ENCODE data around the gene DSCAML1. TPM values are rescaled to one million over a fixed set of nuclear protein-coding genes. Genes with fewer than 3 reads are reported as not detected.

DSCAML1 gene
- total and polyA plus RNA-seq, 9 of the 15 experiments (the other 6 are each of a cell fraction or from before 2014, with no cell fraction given): not detected

GRCh38 chr11:117421041-117421440, 376.0 kb downstream of the DSCAML1 start:
- H4K20me1 ChIP-seq (replicated peaks; ENCODE audit: control insufficient read depth, insufficient read depth, low read length): peaks cover 8% of the 10 kb centered on the region
- no peaks in the 10 kb centered on the region for H3K4me1 ChIP-seq (replicated peaks in 1 of 2; ENCODE audit: control insufficient read depth in 2 of 2, insufficient read depth in 2 of 2, low read length in 2 of 2)
- no peak for TF ChIP-seq NCOA2 (IDR thresholded peaks at IDR 0.05; ENCODE audit: partially characterized antibody in 2 of 2)
- no peak for FAIRE-seq
- CTCF ChIA-PET (ENCODE audit: low intra/inter-chr PET ratio): no interaction called here
- H3K4me3 ChIP-seq: no peak overlapping the region
- H3K79me2 ChIP-seq (ENCODE audit: control insufficient read depth, insufficient read depth, low read length): no peaks in the 10 kb centered on the region
- no peak overlapping the region for H2AFZ ChIP-seq (ENCODE audit: low read depth, low read length)
- ATAC-seq: no peak
- no peak overlapping the region for H3K4me2 ChIP-seq (ENCODE audit: insufficient read depth, low read length)
- DNase-seq (ENCODE audit: extremely low read depth in 1 of 4, low spot score in 3 of 4): no peak
- H3K9me1 ChIP-seq (ENCODE audit: control insufficient read depth, insufficient read depth, low read length): no peaks in the 10 kb centered on the region
- intact Hi-C loops (cut with micrococcal nuclease): loop anchor here (10.0 kb wide), 1 partner anchor 524 kb away; no protein-coding TSS in a partner anchor
- POLR2A ChIA-PET: no interaction called here
- H3K27ac ChIP-seq (ENCODE audit: extremely low read depth, low read depth, low read length): no peak overlapping the region
- H3K9me3 ChIP-seq (replicated peaks; ENCODE audit: control insufficient read depth, insufficient read depth, low read depth, low read length): no peaks in the 10 kb centered on the region
- no peak overlapping the region for H3K9ac ChIP-seq (ENCODE audit: insufficient read depth in 1 of 2, low read depth in 2 of 2, low read length in 2 of 2)
- H3K36me3 ChIP-seq (ENCODE audit: control insufficient read depth, insufficient read depth, low read length): no peaks in the 10 kb centered on the region
- in situ Hi-C loops (cut with MboI): loop anchor here (10.0 kb wide), 1 partner anchor 634 kb away; no protein-coding TSS in a partner anchor
- 19% methylated on average over 12 of the region's 13 CpGs for WGBS (ENCODE audit: insufficient coverage, low coverage, missing lambda C conversion rate)
- no TSS peak for BruUV-seq (replicated peaks)
- peaks cover 45 to 85% of the 10 kb centered on the region in 2 experiments for H3K27me3 ChIP-seq (ENCODE audit: control insufficient read depth in 2 of 2, insufficient read depth in 2 of 2, low read length in 2 of 2)

GRCh38 chr11:117420598-117420997, 376.4 kb downstream of the DSCAML1 start:
- POLR2A ChIA-PET: interaction anchor here (0.6 kb wide), 1 partner anchor 263 kb away, joined by 3 read pairs; no protein-coding TSS in a partner anchor
- FAIRE-seq: no peak
- TF ChIP-seq HDAC6 (IDR thresholded peaks at IDR 0.05; ENCODE audit: low read depth, low read length) (no peak), HINFP (tag; conservative IDR thresholded peaks at IDR 0.05; ENCODE audit: low read depth) (no peak), REST (IDR thresholded peaks at IDR 0.05; ENCODE audit: borderline replicate concordance) (no peak), REST (CRISPR knock-in tag; IDR thresholded peaks at IDR 0.05; ENCODE audit: low read depth) (no peak), MXI1 (IDR thresholded peaks at IDR 0.05; ENCODE audit: low read depth, low read length) (no peak)

More at GRCh38 chr11:117420598-117420997, 376.4 kb downstream of the DSCAML1 start:
- Histone ChIP-seq H3K9me1 (ENCODE audit: control insufficient read depth, insufficient read depth, low read length) (no peaks in the 10 kb centered on the region), H4K20me1 (replicated peaks; ENCODE audit: control insufficient read depth, insufficient read depth, low read length) (0 out of 2 replicates have a peak, but pooled peaks cover 3% of the 10 kb centered on the region), H3K9ac (ENCODE audit: insufficient read depth in 1 of 2, low read depth in 2 of 2, low read length in 2 of 2) (no peak overlapping the region), H3K9me3 (replicated peaks; ENCODE audit: control insufficient read depth, insufficient read depth, low read depth, low read length) (no peaks in the 10 kb centered on the region), H3K27ac (ENCODE audit: extremely low read depth, low read depth, low read length) (no peak overlapping the region), H3K36me3 (ENCODE audit: control insufficient read depth, insufficient read depth, low read length) (no peaks in the 10 kb centered on the region), H2AFZ (ENCODE audit: low read depth, low read length) (no peak overlapping the region), H3K4me1 (replicated peaks in 1 of 2; ENCODE audit: control insufficient read depth in 2 of 2, insufficient read depth in 2 of 2, low read length in 2 of 2) (no peaks in the 10 kb centered on the region), H3K4me3 (no peak overlapping the region), H3K27me3 (ENCODE audit: control insufficient read depth in 2 of 2, insufficient read depth in 2 of 2, low read length in 2 of 2) (peaks cover 45 to 86% of the 10 kb centered on the region in 2 experiments), H3K4me2 (ENCODE audit: insufficient read depth, low read length) (no peak overlapping the region), H3K79me2 (ENCODE audit: control insufficient read depth, insufficient read depth, low read length) (no peaks in the 10 kb centered on the region)
- DNase-seq (ENCODE audit: extremely low read depth in 1 of 4, low spot score in 3 of 4) (no peak), ATAC-seq (no peak)
- CTCF ChIA-PET (ENCODE audit: low intra/inter-chr PET ratio): no interaction called here
- 13% methylated on average over 6 of the region's 6 CpGs for WGBS (ENCODE audit: insufficient coverage, low coverage, missing lambda C conversion rate)
- BruUV-seq (replicated peaks): no TSS peak
- in situ Hi-C loops (cut with MboI): loop anchor here (10.0 kb wide), 1 partner anchor 634 kb away; no protein-coding TSS in a partner anchor
- intact Hi-C loops (cut with micrococcal nuclease): loop anchor here (10.0 kb wide), 1 partner anchor 524 kb away; no protein-coding TSS in a partner anchor

Measured in K562 (cell line).